Inflammatory macrophage treated with lipopolysaccharide for 4 hours (primary cell): Measurements from ENCODE around the gene NFASC.
A peak's percentile ranks its signal among the peaks of the same experiment; 100 is the strongest.

Experiments
- DNase-seq: peaks from one replicate; pipeline ENCODE4 v3.0.0-alpha.2; 2020

Gene NFASC

DNA sequence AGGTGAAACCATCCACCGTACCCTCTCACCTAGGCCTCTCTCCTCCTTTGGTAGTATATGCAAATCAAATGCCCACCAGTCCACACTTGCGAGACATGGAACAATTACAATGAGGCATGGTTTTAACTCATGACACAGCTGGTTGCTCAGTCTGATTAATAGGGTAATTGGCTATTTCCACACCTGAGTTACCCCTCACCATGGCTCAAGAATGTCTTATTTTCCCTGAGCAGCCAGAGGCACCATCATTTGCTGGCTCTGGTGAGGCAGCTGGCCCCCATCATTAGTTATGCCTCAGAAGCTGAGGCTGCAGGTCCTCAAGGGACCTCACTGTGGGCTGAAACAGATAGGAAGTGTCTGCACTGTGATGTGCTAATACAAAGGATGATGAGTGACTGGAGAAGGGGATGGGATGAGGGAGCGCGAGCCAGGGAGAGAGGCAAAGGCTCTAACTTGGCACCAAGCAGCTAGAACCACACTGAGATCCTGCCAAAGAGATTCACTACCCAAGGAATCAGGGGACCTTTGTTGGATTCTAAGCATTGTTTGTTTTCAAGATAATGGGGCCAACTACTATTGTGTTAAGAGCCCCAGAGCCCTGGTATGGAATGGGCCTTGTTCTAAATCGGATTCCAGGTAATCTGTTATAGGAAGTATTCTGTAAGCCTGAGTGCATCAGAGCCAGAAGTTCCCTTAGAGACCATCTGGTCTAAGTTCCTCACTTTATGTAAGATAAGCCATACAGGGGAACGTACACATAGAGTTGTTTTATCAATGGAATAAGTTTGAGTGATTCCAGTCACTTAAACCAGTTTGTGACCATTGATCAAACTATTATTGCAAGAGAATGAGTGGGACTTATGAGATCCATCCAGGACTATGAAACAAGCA, 92.3 kb downstream of the NFASC start:
- no peak for DNase-seq

DNA sequence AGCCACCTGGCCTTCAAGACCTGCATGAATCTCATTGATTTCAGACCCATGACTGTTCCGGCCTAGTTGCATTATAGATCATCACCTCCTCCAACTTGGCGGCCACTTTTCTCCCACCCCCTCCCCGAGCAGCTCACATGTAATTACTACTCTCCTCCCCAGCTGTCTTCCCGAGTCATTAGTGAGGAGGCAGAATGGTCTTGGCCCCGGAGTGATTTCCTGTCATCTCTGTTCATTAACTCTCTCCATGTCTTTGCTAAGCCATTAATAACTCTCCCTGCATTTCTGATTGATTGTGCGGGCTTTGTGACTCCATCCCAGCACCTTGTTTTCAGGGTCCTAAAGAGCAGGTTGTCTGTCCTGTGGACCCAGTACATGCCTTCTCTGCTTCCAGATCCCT, 96.8 kb downstream of the NFASC start:
- no peak for DNase-seq

DNA sequence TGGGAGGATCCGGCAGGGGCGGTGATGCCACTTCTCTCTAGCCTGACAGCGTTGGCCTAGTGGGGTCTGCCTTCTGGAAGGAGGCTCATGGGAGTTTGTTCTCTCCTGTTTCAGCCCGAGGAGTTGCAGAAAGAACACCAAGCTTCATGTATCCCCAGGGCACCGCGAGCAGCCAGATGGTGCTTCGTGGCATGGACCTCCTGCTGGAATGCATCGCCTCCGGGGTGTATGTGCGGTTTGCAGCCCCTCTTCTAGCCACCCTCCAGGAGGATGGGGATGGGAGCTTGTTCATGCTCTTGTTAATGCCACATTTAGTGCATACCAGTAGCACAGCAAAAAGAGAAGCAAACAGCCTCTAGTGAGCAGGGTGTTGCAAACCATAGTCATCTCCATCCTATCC, 97.5 kb downstream of the NFASC start:
- no peak for DNase-seq

DNA sequence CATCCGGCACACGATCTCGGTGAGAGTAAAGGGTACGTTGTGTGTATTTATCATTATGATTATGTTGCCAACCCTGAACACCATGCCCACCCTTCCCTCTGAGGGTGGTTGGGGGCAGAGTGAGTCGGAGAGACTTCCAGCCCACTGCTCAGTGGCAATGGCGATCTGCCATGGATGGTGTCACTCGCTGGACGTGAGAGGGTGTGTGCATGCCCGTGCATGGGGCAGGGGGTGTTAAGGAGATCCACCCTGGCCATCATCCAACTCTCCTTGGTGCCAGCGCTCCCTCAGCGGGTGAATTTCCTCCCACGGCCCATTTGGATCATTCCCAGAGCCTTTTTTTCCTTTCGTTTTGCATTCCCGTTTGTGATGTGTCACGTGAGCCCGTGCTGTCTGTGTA, 98.3 kb downstream of the NFASC start:
- no peak for DNase-seq

DNA sequence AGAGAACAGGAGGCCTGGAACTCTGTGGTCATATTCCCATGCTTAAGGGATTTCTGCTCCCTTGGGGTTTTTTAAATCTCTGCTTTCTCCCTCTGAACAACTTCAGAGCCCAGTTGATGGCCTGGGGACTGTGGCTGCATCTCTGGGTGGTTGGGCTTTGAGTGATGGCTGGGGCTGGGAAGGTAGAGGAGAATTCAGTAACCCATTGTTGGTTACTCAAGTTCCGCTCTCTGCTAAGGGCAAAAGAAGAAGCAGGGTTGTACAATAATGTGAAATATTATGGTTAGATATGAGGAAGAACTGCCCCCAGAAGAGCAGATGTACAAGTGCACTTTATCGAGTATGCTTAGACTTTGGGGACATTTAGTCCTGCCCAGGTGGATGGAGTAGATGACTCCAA, 100.3 kb downstream of the NFASC start:
- DNase-seq = peak; percentile 66

DNA sequence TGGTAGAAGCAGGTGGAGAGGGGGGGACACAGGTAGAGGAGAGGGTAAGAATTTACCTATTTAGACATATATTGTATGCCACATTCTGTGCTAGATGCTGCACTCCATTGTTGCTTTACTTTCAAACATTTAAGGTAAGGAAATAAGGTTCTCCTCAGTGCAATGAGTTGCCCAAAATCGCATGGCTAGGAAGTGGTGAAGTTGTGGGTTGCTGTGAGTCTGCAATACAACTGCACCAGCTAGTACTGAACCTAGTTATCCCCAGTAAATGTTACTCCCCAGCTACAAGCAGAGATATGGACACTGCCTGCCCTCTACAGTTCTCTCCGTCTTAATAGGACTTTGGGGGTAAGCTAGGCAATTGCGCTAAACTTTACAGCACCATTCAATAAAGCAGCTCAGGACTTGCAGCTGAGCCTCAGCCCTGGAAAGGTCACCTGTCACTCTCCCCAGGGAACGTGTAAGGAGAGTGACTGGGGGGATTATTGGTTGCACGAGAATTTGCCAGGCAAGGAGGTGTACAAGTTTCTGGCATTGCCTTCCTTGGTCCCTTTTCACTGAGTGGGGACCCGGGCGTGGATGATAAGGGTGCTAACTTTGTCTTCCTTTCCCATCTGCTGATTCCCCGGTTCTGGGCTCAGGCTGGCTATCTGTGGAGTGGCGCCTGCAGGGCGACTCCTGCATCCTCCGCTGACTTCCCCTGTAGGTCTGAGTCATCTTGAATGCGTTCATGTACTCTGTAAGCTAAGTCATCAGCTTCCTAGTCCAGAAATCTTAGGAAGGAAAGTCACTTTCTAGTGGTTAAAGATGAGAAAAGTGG, 101.1 kb downstream of the NFASC start:
- peak; percentile 78 for DNase-seq

DNA sequence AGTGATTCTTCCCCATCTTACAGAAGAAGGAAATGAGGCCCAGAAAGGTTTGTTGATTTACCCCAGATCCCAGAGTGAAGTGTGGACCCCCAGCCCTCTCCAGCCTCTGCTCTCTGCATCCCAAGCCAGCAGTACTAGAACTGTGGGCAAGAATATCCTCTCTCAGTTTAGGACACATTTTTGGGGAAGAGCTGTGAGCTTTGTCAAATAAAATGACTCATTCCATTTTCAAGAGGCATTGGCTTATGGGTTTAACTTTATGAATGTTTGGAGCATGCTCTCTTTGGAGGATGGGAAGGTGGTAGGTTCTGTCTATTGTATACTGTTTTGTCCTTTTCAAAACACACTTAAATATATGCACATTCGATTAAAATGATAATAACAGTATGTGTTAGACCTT, 101.8 kb downstream of the NFASC start:
- peak; percentile 9 for DNase-seq

DNA sequence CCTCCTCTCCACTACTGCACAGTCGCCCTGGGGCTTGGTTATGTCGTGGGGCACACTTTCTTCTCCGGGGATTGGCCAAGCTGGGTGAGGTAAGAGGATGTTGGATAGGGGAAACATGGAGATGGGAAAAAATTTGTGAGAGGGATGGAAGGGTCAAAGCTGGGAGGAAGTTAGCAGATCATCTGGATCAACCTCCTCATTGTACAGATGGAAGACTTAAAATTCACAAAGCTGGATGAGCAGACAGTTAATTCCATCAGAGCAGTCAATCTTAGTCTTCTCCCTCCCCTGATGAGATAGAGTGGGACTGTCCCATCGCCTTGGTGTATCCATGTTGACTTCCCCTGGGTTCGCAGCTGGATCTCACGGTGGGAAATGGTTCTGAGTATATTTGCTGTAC, 102.8 kb downstream of the NFASC start:
- no peak for DNase-seq

DNA sequence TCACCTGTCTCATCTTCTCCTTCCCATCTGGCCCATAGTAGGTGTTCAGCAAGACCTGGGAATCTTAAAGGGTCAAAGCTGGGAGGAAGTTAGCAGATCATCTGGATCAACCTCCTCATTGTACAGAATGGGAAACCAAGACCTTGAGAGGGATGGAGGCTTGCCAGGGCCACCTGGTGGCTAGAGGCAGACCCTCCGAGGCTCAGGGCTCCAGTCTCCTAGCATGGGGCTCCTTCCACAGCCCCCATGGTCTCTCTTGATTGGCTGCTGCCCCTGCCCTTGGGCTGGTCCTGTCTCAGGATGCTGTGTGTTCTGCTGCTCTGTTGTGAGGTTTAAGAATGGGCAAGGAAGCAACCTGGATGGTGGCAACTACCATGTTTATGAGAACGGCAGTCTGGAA, 103.7 kb downstream of the NFASC start:
- DNase-seq = no peak

DNA sequence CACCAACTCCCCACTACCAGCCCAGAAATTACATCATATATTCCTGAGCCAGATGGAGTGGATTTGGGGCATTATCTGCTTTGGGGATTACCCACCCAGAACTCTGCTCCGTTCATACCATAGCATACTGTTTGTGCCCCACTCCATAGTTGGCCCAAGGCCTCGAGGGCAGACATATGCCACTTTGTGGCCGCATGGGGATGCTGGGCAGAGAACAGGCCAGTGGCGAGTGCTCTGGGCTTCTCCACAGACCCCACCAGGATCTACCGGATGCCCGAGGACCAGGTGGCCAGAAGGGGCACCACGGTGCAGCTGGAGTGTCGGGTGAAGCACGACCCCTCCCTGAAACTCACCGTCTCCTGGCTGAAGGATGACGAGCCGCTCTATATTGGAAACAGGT, 104.4 kb downstream of the NFASC start:
- DNase-seq = no peak

DNA sequence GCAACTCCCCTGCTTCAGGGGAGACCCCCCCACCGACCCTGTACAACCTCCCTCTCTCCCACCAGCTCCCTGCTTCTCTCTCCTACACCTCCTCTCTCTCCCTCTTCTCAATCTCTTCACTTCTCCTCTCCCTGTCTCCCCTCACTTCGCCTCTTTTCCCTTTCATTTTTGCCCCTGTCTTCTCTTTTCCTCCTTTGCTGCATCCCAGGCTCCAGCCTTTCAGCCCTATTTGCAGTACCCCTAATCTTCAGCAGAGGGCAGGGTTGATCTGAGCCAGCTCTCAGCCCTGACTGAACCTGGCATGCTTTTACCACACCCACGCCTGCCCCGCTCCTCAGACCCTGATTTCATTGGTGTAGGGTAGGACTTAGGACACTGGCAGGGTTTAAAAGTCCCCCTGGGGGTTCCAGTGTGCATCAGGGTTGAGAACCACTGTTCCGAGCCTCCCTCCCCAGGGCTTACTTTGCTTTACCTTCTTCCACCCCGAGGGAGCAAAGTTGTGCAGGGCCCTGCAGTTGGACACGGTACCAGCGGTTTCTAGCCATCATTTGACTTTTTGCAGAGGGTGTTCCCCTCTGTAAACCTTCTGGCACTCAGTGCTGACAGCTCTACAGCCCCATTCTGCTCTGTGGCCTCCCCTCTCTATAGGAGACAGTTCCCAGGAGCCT, 105.0 kb downstream of the NFASC start:
- peak; percentile 34 for DNase-seq

DNA sequence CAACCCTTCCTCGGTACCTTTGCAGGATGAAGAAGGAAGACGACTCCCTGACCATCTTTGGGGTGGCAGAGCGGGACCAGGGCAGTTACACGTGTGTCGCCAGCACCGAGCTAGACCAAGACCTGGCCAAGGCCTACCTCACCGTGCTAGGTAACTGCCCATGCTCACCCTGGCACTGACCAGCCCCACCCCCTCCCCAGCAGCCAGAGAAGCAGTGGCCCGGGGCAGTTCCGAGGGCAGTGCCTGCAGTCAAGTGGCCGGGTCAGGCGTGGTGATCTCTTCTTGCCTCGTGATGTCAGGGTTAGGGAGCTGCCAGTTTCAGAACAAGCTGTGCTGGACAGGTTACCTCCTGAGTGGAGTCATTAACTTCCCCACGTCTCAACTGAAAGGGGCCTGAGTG, 106.0 kb downstream of the NFASC start:
- no peak for DNase-seq

DNA sequence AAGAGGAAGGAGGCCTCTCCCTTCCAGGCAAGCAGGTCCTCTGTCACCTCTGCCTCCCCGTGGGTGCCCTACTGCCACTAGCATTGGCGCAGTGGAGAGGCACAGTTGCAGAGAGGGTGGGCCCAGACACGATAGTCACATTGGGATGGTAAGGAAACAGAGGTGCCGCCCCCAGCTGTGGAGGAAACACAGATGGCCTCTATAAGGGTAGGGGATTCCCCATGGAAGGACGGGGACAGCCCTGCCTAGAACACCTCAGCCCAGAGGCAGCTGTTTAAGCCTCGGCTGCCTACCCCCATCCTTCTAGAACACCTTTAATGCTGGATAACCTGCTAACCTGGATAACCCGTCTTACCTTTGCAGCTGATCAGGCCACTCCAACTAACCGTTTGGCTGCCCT, 106.7 kb downstream of the NFASC start:
- DNase-seq = no peak

DNA sequence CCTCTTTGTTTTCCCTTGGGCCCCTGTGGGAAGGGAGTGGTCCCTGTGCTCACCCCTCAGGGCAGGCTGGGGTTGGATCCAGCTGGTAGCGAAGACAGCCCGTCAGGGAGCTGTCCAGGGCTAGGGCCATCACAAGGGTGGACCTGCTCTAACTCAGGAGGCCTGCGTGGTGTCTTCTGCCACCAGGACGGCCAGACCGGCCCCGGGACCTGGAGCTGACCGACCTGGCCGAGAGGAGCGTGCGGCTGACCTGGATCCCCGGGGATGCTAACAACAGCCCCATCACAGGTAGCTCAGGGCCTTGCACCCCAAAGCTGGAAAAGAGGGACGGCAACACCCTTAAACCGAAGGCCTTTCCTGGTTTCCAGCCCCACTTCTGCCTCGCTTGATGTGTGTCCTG, 108.1 kb downstream of the NFASC start:
- no peak for DNase-seq

DNA sequence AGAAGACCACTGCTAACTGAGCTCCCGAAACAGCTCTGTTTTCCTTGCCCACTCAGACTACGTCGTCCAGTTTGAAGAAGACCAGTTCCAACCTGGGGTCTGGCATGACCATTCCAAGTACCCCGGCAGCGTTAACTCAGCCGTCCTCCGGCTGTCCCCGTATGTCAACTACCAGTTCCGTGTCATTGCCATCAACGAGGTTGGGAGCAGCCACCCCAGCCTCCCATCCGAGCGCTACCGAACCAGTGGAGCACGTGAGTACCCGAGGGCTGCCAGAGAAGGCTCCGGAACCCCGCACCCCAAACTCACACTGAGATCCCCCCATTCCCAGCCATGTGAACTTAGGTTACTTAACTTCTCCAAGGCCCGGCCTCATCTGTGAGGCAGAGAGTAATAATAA, 108.6 kb downstream of the NFASC start:
- DNase-seq = no peak

DNA sequence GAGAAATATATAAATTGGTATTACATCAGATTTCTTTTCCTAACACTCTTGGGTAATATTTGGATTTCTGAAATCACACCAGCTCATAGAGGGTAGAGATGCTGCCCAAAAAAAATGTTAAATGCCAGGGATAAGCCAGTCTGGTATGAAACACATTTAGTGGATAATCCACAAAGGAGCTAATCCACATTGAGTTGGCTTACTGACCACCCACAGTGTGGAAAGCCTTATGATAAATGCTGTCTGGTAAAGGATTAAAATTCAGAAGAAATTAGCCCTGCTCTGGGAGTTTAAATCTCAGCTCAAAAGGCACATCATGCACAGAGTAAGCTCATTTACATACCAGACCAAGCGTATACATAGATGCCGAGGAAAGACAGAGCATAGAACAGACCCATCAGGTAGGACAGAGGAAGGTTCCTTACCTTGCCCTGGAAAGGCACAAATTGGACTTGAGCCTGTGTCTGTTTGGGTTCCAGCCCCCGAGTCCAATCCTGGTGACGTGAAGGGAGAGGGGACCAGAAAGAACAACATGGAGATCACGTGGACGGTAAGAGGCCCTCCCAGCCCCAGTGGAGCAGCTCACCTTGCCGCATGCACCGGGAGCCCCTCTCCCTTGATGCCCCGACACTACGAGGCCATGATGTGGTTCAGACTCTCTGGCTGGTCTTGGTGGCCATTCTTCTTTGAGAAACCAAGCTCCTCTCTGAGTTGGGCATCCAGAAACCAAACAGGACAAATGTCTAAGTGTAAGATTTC, 109.4 kb downstream of the NFASC start:
- no peak for DNase-seq

DNA sequence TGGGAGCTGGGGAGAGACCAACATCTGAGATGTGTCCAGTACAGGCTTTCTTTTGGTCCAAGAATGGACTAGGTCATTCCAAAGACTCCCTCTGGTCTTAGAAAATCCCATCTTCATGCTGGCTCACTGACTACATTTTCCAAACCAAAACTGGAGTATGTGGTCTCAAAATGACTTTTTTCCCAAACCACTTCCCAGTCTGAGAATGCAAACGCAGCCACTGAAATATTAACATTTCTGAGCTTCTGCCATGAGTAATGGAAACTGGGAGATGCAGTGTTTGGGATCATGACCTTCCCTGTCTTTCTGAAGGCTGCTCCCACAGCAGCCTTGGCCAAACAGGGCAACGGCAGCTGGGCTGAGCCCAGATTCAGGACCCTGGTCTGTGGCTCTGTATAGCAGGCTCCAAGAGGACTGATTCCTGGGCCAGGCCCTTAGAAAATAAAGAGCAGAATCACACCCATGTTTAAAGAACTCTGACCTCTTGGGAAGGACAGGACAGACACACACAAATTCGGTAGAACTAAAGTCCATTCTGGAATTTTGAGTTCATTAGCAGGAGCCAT, 110.3 kb downstream of the NFASC start:
- no peak for DNase-seq

DNA sequence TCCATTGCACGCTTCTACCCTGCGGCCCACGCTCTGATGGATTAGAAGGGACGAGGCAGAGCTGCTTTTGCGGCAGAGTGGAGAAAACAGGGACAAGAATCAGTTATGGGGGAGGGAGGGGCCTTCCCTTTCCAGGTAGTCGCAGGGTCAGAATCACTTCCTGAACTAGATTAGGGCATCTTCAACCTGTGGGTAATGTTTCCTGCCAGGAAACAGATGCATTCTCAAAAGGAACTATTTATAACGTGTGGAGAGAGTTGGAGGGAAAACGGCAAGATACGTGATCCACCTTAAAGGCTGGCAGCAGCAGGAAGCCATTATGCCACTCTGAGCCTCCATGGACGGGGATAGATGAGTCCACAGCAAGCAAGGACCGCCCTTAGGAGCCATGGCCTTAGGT, 112.5 kb downstream of the NFASC start:
- no peak for DNase-seq

DNA sequence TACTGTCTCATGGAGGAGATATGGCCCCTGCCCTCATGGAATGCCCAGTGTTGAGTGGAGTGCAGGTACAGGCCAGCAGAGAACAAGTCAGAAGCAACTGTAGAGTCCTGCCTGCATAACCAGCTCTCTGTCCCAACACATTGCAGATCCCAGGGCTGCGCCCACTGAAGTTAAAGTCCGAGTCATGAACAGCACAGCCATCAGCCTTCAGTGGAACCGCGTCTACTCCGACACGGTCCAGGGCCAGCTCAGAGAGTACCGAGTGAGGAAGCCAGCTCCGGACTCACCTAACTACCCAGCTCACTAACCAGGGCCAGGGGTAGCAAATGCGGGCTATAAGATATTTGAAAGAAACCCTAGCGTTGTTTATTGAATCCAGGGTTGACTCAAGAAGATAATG, 113.2 kb downstream of the NFASC start:
- DNase-seq = no peak

DNA sequence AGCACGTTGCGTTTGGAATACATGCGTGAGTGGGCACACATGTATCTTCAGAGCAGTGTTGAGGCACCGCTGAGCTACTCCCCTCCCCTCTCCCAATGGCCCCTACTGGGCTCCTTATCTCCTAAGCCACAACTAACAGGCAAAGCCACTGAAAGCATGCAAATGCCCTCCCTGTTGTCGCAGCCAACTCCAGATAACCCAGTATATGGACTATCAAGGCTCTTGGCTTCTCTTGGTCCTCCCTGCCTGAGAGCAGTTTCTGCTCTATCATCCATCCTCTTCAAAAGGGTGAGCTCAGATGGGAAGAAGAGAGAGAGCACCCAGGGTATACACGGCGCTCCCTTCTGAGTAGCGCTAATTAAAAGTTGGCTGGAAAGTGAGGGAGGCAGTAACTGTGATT, 113.8 kb downstream of the NFASC start:
- DNase-seq = no peak

DNA sequence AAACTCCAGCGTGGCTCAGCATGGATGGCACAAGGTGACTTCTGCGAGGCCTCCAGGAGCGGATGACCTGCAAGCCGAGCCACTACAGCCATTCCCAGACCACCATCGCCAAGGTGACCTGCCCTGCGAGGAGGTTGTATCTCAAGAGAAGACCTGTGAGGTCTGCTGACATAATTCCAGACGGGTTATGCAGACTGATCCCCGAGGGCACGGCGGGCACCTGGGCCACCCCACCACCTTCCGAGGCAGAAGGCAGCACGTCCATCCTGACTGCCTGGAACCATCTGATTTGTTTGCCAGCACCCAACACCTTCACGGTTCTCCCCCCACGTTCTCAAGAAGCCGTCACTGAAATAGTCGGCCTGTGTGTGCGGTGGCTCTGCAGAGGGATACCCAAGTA, 115.5 kb downstream of the NFASC start:
- no peak for DNase-seq

DNA sequence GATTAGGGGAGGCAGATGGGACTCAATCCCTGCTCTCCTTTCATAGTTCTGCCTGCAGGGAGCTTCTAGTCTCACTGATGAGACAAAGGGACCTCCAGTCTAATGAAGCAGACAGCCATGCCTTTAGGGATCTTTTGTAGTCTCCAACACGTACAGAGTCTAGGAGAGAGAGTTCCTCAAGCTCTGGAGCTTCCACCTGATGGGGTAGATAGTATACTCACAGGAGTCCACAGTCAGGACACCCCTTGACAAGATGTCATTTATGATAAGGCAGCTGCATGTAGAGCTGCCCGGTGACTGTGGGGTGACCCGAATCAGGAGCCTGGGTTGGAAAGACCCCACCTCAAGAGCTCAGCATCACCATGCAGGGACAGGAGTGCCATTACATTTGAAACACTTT, 117.0 kb downstream of the NFASC start:
- DNase-seq = no peak

DNA sequence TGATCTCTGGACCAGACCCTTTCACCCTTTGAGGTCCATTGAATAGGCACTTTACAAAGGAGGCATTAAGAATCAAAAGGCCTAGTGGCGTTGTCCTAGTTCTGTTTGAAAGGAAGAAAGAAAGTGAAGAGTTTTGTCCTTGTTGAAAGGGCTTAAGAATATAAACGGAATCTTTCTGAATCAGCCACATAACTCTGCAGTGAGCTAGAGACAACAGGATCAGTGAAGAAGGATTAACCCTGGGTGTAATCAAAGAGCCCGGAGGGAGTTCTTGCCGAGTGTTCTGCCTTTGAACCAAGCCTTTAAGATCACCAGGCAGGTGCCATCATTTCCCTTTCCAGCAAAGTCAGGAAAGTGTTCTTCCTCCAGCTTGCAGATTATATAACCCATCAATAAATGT, 117.5 kb downstream of the NFASC start:
- DNase-seq = no peak
